KBM-7 (cell line): ENCODE results near the gene RAPGEF2.
A peak's percentile ranks its signal among the peaks of the same experiment; 100 is the strongest.
"Not testable (repeated sequence)": the region's sequence is repeated elsewhere in the genome, so short reads cannot be mapped to it uniquely, and the experiment has no call there.

ENCODE experiments used
- DNase-seq: peaks from one replicate; pipeline ENCODE4 v3.0.0-alpha.2; 2015
- in situ Hi-C: fragments of 300-500 bp; cut with MboI; formaldehyde crosslinking; loops from 2 replicates; pipeline ENCODE4 v1.14.3; 2020; ENCODE audit warnings: low sequenced_read_pairs, low pct_unique_long_range_greater_than_20kb, mixed read lengths

Gene RAPGEF2

GRCh38 chr4:159097144-159097543 is 5.7 kb upstream of the RAPGEF2 start:
- in situ Hi-C loops, result no loop called here
- DNase-seq, result no peak

GRCh38 chr4:159097785-159098184 is 5.1 kb upstream of the RAPGEF2 start:
- DNase-seq, result no peak
- in situ Hi-C loops, result no loop called here

DNA sequence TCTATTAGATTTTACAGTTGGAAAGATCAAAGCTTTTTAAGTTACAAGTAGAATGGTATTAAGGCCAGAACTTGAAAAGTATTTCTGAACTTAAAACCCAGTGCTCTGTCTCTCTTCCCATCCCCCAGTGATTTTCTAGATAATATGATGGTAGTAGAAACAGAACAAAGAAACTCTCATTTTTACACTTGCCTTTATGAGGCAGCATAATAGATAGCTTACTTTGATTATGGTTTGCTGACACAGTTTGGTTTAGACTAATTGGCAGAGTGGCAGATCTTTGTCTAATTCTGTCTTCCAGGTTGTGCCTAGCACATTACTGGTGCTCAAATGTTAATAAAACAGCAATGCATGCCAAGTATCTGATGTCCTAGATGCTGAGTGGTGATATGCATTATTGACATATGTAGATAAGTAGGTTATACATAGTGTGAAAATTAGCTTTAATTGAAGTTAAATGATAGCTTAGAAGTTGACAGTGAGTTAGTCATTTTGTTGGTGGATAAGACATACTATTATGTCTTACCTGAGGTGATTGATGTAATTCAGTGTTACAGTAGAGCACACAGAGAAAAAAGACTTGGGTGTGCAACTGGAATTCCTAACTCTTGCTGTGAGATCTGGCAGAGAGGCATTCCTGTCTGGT is 4.3 kb upstream of the RAPGEF2 start:
- in situ Hi-C loops, result no loop called here
- no peak for DNase-seq

DNA sequence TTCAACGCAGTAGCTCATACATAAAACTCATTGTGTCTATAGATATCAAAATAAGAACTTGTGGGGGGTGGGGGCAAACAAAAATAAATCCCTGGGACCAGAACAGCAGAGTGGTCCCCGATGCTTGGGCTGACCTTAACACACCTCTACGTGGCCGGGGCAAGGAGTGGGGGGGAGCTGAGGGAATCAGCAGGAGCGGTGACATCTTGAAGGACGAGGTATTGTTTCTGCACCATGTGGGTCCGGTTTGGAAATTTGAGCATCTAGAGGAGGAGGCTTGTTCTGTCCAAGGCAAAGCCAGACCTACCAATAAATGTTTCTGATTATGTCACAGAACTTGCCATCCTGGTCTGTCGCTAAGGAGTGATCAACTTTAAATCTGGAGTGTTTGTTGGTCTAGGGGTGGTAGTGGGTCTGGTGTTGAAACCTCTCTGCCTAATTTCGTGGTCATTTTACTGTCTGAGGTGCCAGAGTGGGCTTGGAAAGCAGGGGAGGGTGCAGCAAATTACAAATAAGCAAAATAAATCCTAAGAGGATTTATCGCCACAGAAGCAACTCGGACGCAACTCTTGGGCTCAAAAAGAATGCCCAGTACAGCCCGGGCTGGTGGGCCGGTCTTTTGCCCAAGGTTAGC is 774 bp upstream of the RAPGEF2 start:
- in situ Hi-C loops, result no loop called here
- DNase-seq, result no peak

DNA sequence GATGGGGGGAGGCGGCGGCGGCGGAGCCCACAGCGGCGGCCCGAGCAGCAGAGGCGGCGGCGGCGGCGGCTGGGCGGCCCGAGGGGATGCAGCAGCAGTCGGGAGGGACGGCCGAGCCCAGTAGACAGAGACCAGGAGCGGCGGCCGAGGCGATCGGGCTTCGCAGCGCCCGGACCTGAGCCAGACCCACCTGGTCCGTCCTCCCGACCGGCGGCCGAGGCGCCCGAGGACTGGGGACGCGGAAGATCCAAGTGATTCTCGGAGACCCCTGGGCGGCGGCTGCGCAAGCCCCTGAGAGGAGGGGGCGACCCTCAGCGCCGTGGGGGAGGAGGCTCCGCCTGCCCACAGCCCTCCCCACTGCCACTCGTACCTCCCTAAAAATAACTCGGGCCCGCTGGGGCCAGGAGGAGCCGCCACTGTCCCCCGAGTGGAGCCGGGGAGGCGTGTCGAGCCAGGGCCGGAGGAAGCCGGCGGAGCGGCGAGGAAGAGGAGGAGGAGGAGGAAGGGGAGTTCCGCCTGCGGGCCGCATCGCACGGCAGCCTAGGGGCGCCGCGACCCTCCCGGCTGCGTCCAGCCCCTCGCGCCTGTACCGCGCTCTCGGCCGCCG is 608 bp downstream of the RAPGEF2 start:
- in situ Hi-C loops, result no loop called here
- peak; percentile 60 for DNase-seq

DNA sequence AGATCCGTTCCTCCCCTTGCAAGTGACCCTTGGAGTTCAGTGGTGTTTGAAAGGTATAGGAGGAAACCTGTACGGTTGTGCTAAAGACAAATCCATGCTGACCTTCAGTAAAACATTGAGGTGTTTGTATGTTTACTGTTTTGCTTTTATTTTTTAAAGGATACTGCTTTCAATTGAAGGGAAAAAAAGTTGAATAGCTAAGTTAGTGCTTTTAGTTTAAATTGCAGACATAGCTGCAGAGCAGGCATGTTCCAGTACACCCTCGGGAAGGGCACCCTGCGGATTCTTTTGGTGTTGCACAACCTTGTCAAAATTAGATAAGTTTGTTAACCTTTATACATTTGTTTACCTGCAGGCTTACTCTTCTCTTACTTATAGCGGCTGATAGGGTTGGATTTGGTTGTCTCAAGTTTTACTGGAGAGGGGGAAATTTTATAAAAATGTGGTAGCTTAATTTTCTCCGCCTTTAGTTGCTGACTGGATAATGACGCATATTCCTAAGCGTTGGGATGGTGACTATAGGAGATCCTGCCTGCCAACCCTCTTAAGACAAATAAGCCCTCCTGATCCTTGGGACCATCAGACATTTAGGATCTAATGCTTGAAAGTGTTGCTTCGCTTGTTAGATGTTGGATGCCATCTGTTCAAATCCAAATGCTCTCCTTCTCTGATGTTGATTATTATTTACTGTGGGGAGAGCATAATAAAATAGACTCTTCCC is 2.0 kb downstream of the RAPGEF2 start:
- in situ Hi-C loops, result no loop called here
- DNase-seq, result peak; percentile 72

DNA sequence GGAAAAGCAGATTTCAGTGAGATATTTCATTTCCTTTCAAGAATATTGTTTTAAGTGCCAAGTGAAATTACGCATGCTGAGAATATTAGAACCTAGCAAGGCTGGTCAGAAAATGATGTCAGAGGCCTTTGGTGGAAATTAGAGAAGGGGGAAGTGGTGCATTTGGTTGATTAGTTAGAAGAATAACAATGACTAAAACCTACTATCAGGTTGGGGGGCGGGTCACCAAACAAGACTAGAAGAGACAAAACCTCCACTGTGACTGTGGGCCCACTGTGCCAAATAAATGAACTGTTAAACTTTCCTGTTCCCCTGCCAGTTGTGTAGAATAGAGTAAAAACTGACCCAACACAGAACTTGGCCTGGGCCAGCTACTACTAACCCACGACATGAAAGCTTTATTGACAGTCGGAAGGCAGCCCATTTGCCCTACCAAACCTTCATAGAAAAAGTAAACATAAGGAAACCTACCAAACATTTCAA is 2.9 kb downstream of the RAPGEF2 start:
- in situ Hi-C loops, result no loop called here
- peak; percentile 28 for DNase-seq

DNA sequence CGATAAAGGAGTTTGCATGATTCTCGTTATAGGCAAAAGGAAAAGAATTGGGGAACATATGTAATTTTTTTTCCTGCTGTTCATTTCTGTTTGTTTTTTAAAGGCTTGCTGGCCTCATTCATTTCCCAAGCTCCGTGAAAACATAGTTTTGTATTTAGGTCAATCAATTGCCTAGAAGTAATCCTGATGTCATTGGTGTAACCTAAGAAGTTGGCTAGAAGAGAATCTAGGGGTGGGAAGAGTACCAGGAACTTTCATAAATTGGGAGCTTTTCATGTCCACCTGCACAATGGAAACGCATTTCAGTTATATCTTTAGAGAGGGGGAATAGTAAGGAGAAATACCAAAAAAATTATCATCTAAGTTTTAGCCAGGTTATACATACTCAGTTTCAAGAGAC is 3.8 kb downstream of the RAPGEF2 start:
- no peak for DNase-seq
- in situ Hi-C loops, result no loop called here

DNA sequence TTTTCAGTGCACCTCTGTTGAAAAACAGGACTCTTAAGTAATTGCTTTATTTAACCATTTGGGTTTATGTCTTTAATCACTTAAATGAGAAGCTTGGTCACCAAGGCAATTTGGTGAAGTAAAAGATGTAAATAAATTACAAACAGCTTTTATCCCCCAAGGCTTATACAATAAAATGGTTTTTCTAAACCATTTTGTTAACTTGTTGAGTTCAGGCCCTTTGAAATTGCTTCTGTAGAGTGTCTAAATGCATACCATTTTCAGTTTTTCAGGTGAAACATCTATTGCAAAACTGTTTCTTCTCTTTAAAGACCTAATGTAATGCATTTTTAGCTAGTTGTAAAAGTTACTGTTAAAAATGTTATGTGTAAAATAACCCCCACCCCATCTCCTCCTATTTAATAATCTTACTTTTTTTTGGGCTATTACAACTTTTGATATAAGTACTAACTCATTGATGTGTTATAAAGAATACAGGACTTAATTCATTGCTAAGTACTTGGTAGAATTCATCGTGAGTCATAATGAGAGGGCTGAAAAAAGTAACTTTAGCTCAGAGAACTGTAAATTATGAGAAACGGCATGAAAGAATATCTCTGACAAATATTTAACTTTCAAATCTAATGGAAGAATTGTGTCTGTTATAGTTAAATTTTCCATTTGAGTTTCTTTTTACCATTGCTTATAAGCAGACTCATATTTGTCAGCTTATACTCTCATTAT is 4.5 kb downstream of the RAPGEF2 start:
- in situ Hi-C loops, result no loop called here

DNA sequence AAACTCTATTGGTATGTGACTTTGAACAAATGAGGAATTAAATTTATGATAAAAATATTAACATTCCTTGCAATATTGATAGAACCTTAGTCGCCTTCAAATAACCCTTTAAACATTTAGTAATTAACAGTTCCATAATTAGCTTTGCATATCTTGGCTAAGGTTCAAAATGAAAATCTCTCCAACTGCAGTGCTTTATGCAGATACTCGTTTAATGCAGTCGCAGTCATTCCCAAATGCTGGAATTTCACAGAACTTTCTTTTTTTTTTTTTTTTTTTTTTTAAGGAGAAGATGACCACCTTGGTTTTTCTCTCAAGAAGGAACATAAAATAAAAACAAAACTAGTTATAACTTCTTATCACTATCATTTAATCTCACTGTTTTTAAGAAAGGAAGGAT is 5.2 kb downstream of the RAPGEF2 start:
- DNase-seq, result no peak
- in situ Hi-C loops, result no loop called here

More for the DNA sequence above, 4.5 kb downstream of the RAPGEF2 start:
- no peak for DNase-seq

GRCh38 chr4:159110961-159111360 is 8.1 kb downstream of the RAPGEF2 start:
- in situ Hi-C loops, result no loop called here

GRCh38 chr4:159111416-159111815 is 8.5 kb downstream of the RAPGEF2 start:
- in situ Hi-C loops, result no loop called here
- no peak for DNase-seq

More at GRCh38 chr4:159110961-159111360, 8.1 kb downstream of the RAPGEF2 start:
- no peak for DNase-seq

DNA sequence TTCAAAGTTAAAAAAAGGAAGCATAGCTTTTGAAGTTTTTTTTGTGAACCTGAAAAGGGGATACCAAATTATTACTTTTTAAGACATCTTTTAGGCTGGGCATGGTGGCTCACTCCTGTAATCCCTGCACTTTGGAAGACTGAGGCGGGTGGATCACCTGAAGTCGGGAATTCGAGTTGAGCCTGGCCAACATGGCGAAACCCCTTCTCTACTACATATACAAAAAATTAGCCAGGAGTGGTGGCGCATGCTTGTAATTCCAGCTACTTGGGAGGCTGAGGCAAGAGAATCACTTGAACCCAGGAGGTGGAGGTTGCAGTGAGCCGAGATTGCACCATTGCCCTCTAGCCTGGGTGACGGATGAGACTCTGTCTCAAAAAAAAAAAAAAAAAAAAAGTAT is 10.5 kb downstream of the RAPGEF2 start:
- DNase-seq, in situ Hi-C loops: not testable (repeated sequence)

DNA sequence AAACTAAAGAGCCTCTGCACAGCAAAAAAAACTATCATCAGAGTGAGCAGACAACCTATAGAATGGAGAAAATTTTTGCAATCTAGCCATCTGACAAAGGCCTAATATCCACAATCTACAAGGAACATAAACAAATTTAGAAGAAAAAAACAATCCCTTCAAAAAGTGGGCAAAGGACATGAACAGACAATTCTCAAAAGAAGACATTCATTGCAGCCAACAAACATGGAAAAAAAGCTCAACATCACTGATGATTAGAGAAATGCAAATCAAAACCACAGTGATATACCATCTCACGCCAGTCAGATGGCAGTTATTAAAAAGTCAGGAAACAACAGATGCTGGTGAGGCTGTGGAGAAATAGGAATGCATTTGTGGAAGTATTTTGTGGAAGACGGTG is 13.2 kb downstream of the RAPGEF2 start:
- in situ Hi-C loops, DNase-seq: not testable (repeated sequence)

DNA sequence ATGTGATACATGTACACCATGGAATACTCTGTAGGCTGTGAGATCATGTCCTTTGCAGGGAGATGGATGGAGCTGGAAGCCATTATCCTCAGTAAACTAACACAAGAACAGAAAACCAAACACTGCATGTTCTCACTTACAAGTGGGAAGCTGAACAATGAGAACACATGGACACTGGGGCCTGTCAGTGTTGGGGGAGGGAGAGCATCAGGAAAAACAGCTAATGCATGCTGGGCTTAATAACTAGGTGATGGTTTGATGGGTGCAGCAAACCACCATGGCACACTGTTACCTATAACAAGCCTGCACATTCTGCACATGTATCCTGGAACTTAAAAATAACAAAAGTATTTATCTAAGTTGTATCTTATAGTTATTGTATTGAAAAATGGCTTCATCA is 13.8 kb downstream of the RAPGEF2 start:
- DNase-seq, in situ Hi-C loops: not testable (repeated sequence)

- DNase-seq, result no peak
- in situ Hi-C loops, result no loop called here
Measured at GRCh38 chr4:159117564-159117963, 14.7 kb downstream of the RAPGEF2 start.

GRCh38 chr4:159117968-159118367 is 15.1 kb downstream of the RAPGEF2 start:
- in situ Hi-C loops, result no loop called here
- no peak for DNase-seq

DNA sequence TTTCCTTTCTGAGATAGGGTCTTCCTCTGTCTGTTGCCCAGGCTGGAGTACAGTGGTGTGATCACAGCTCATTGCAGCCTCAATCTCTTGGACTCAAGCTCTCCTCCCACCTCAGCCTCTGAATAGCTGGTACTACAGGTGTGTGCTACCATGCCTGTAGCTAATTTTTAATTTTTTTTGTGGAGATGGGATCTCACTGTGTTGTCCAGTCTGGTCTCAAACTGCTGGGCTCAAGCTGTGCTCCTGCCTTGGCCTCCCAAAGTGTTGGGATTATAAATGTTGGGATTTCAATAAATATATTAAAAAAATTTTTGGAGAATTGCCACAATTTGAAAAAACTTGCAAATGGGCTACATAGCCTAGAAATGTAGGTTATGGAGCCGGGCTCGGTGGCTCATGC is 18.5 kb downstream of the RAPGEF2 start:
- in situ Hi-C loops, result no loop called here
- no peak for DNase-seq

GRCh38 chr4:159126716-159127115 is 23.8 kb downstream of the RAPGEF2 start:
- no peak for DNase-seq
- in situ Hi-C loops, result no loop called here
